ENCODE measurements around the gene ADAM17. TPM values are rescaled to one million over a fixed set of nuclear protein-coding genes. Genes with fewer than 3 reads are reported as not detected.
A peak's percentile ranks its signal among the peaks of the same experiment; 100 is the strongest.
"Not testable (repeated sequence)": the region's sequence is repeated elsewhere in the genome, so short reads cannot be mapped to it uniquely, and the experiment has no call there.

The ADAM17 gene
- total RNA-seq, 1 donor: 40.1 TPM

DNA sequence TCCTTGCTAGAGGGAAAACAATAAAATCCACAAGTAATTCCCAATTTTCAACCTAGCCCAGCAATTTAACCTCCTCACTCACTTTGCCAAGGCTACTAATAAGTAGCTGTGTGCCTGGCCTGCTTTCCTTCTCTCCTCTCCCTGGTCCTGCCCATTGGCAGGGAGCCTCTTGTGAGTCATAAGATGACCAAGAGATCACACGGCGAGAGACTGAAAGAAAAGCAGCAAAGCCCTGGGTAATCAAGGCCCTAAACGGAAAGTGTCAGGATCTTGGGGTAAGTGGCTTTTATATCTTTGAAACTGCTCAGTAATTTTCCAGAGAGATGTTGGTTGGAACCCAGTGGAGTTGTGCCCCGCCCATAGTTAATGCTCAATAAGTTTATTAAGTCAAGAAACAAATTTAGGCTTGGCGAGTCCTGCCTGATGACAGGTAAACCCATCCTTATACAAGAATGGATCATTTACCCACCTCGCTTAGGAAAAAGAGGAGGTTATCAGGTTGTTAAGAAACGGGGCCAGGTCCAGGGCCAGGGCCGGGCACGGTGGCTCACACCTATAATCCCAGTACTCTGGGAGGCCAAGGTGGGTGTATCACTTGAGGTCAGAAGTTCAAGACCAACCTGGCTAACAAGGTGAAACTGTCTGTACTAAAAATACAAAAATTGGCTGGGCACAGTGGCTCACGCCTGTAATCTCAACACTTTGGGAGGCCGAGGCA lies 10.0 kb upstream of the ADAM17 start:
- peak overlapping the region; percentile 52 for H3K4me3 ChIP-seq (ENCODE audit: low read depth, low read length)
- peak; percentile 96 for DNase-seq (ENCODE audit: low read depth)
- TF ChIP-seq, protein P1, sequence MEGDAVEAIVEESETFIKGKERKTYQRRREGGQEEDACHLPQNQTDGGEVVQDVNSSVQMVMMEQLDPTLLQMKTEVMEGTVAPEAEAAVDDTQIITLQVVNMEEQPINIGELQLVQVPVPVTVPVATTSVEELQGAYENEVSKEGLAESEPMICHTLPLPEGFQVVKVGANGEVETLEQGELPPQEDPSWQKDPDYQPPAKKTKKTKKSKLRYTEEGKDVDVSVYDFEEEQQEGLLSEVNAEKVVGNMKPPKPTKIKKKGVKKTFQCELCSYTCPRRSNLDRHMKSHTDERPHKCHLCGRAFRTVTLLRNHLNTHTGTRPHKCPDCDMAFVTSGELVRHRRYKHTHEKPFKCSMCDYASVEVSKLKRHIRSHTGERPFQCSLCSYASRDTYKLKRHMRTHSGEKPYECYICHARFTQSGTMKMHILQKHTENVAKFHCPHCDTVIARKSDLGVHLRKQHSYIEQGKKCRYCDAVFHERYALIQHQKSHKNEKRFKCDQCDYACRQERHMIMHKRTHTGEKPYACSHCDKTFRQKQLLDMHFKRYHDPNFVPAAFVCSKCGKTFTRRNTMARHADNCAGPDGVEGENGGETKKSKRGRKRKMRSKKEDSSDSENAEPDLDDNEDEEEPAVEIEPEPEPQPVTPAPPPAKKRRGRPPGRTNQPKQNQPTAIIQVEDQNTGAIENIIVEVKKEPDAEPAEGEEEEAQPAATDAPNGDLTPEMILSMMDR (IDR thresholded peaks at IDR 0.05; ENCODE audit: insufficient read depth, low read length): no peak

DNA sequence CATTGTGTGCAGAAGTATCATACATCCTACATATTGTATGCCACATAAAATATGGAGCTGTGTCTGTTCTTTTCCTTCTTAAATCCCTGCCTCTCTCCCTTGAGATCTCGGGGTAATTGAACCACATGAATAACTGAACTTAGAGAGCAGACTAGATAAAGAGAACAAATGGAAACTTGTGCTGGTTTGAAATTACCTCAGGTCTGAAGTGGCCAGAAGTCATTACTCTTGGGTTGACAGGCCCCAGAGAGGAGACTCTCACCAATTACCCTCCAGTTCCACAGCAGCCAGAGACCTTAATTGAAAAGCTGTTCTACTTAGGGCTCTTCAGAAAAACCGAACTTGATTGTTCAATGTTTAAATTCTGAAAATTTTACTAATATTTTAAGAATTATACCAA lies 5.0 kb upstream of the ADAM17 start:
- no peak for DNase-seq (ENCODE audit: low read depth)
- no peak overlapping the region for H3K4me3 ChIP-seq (ENCODE audit: low read depth, low read length)
- TF ChIP-seq, protein P1 (IDR thresholded peaks at IDR 0.05; ENCODE audit: insufficient read depth, low read length): no peak

DNA sequence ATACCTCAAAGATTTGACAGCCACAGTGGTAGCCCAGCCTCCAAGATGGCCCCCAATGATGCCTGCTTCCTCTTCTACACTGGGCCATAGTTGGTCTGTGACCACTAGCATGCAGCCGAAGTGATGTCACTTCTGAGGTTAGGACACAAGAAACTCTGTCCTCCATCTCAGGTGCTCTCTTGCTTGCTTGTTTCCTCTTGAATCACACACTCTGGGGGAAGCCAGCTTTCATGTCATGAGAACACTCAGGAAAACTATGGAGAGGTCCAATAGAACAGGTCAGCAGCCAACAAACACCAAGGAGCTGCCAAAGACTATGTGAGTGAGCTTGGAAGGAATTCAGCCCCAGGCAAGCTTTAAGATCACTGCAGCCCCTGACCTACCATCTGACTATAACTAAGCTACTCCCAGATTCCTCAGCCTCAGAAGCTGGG lies 3.3 kb upstream of the ADAM17 start:
- no peak overlapping the region for H3K4me3 ChIP-seq (ENCODE audit: low read depth, low read length)
- TF ChIP-seq, protein P1 (IDR thresholded peaks at IDR 0.05; ENCODE audit: insufficient read depth, low read length): no peak
- peak; percentile 98 for DNase-seq (ENCODE audit: low read depth)

DNA sequence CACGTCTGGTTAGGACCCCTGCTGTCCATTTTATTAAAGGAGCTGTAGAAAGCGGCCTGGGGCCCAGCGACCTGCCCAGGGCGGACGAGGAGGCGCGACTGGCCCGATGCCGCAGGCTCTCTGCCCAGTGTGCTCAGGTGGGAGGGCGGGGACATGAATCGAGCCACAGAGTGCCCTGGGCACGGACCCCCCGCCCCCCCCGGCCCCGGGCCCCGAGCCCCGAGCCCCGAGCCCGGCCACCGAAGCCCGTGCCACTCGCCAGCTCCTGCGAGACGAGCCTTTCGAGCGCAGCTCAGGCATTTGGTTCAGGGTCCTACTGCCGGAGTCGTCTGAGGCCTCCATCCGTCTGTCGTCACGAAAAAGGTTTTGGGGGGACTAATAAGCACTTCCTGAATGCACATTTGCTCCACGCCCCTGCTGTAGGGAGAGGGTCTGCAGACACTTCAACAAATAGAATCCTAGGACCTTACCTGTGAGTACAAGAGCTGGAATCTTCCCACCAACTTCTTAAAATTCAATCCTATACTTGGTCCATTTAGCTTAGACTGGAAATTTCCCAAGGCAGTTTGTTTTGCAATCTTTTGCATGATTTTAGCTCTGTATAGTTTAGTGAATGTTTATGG lies 602 bp upstream of the ADAM17 start:
- TF ChIP-seq, protein P1 (IDR thresholded peaks at IDR 0.05; ENCODE audit: insufficient read depth, low read length): no peak
- peak overlapping the region; percentile 79 for H3K4me3 ChIP-seq (ENCODE audit: low read depth, low read length)
- DNase-seq (ENCODE audit: low read depth): peak; percentile 51

DNA sequence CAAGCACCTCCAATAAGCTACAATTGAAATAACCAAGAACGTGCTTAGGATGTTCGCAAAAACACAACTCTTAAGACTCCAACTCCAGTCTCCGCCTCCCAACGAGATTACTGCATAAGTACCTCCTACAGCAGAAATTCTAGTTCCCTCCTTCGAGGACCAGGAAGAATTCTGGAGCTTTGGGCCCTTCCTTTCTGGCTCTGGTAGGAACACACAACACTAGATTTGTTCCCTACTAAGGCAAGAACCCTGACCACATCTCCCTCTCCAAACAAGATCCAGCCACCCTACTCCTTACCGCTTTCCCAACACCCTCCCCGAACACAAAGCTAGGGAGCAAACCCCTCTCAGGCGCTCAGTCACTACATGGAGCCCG lies 721 bp downstream of the ADAM17 start:
- peak; percentile 93 for DNase-seq (ENCODE audit: low read depth)
- H3K4me3 ChIP-seq (ENCODE audit: low read depth, low read length): peak overlapping the region; percentile 98
- TF ChIP-seq, protein P1 (IDR thresholded peaks at IDR 0.05; ENCODE audit: insufficient read depth, low read length): no peak

DNA sequence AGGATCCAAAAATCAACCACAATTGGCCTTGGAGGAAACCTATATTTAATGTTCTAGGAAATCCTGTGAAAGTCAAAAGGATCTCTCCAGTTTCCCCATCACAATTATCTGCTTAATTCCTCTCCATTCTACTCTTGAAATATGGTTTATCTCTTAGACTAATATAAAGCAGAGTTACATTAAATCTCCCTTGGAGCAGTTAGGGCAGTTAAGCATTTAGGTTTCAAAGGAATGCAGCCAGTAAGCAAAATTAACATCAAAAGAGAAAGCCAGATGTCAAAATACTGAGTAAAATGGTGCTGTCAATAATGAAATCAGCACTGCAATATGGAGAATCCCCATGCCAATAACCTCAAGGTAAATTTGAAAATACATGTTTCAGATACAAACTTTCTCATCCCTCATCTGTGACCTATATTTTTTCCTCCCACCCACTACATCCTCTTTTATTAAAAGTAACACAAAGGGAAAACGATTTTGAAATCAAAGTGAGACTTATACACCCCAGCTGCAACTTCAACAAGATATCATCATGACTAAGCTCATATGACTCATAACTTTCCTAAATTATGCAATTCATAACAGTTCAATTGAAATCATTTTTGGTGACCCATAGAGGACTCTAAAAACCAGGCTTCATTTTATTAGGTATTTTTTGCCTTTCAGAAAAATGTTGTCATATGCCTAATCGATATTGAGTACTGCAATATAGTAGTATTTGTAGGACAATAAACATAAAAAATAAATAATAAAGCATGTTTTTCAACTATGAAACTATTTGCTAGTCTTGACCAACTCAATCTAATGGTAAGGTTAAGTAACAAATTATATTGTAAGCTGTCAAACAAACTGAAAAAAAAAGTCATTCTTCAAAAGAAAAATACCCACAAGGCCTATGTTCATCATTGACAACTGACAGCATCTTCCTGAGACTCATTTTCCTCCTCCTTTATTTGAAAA lies 3.1 kb downstream of the ADAM17 start:
- H3K4me3 ChIP-seq (ENCODE audit: low read depth, low read length): peak overlapping the region; percentile 26
- TF ChIP-seq, protein P1 (IDR thresholded peaks at IDR 0.05; ENCODE audit: insufficient read depth, low read length): no peak
- DNase-seq (ENCODE audit: low read depth): peak; percentile 91

DNA sequence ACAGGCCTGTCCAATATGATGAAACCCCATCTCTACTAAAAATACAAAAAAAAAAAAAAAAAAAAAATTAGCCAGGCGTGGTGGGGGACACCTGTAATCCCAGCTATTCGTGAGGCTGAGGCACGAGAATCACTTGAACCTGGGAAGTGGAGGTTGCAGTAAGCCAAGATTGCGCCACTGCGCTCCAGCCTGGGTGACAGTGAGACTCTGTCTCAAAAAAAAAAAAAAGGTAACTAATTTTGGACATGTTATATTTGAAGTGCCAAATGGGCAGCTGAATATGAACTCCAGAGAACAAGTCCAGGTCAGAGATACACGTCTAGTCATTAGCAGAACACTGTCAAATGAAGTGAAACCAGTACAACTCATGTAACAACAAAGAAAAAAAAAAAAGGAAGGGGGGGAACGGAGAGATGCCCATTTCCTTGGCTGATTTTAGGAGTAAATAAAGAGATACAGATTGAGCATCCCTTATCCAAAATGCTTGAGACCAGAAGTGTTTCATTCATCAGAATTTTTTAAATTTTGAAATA lies 4.7 kb downstream of the ADAM17 start:
- not testable (repeated sequence) for H3K4me3 ChIP-seq (ENCODE audit: low read depth, low read length); DNase-seq (ENCODE audit: low read depth)

All from fibroblast of the aortic adventitia (primary cell).